Measurements from ENCODE around the gene TGM6. TPM values are rescaled to one million over a fixed set of nuclear protein-coding genes. Genes with fewer than 3 reads are reported as not detected.

The TGM6 gene
- total RNA-seq, 1 experiment from 2014 or later, result not detected

GRCh38 chr20:2342243-2342642 is 38.5 kb upstream of the TGM6 start:
- POLR2A ChIA-PET (ENCODE audit: unreplicated experiment), result no interaction called here
- no TSS peak for BruUV-seq (replicated peaks)
- no peak for ATAC-seq
- intact Hi-C loops (cut with micrococcal nuclease), result no loop called here
- Histone ChIP-seq H2AFZ (ENCODE audit: low read length) (no peak overlapping the region), H3K27me3 (ENCODE audit: low read length) (peaks cover 61% of the 10 kb centered on the region), H3F3A (ENCODE audit: low read length, unreplicated experiment) (no peaks in the 10 kb centered on the region), H4K20me1 (ENCODE audit: low read length) (no peaks in the 10 kb centered on the region), H3K36me3 (ENCODE audit: low read depth, low read length) (no peaks in the 10 kb centered on the region), H3K27ac (ENCODE audit: low read length) (no peak overlapping the region), H3K9me2 (replicated peaks; ENCODE audit: low read length) (no peaks in the 10 kb centered on the region), H3K9me3 (ENCODE audit: low read length) (no peaks in the 10 kb centered on the region), H3K4me1 (ENCODE audit: insufficient read depth, low read length) (no peaks in the 10 kb centered on the region), H3K79me2 (ENCODE audit: low read length) (no peaks in the 10 kb centered on the region), H3K4me2 (ENCODE audit: low read length) (no peak overlapping the region), H3K9ac (ENCODE audit: low read length) (no peak overlapping the region), H3K4me3 (ENCODE audit: low read length) (no peak overlapping the region)
- no peak for DNase-seq
- CTCF ChIA-PET, result no interaction called here
- TF ChIP-seq EZH2 (IDR thresholded peaks at IDR 0.05; ENCODE audit: low read length, unreplicated experiment) (no peak), EZH2phosphoT487 (IDR thresholded peaks at IDR 0.05; ENCODE audit: borderline replicate concordance, low read length) (no peak)
- TF ChIP-seq, protein P1, sequence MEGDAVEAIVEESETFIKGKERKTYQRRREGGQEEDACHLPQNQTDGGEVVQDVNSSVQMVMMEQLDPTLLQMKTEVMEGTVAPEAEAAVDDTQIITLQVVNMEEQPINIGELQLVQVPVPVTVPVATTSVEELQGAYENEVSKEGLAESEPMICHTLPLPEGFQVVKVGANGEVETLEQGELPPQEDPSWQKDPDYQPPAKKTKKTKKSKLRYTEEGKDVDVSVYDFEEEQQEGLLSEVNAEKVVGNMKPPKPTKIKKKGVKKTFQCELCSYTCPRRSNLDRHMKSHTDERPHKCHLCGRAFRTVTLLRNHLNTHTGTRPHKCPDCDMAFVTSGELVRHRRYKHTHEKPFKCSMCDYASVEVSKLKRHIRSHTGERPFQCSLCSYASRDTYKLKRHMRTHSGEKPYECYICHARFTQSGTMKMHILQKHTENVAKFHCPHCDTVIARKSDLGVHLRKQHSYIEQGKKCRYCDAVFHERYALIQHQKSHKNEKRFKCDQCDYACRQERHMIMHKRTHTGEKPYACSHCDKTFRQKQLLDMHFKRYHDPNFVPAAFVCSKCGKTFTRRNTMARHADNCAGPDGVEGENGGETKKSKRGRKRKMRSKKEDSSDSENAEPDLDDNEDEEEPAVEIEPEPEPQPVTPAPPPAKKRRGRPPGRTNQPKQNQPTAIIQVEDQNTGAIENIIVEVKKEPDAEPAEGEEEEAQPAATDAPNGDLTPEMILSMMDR (conservative IDR thresholded peaks at IDR 0.05; ENCODE audit: low read depth, low read length), result no peak

GRCh38 chr20:2346188-2346587 is 34.5 kb upstream of the TGM6 start:
- Histone ChIP-seq H3K9me2 (replicated peaks; ENCODE audit: low read length) (no peaks in the 10 kb centered on the region), H3K27me3 (ENCODE audit: low read length) (peaks cover 44% of the 10 kb centered on the region), H3K36me3 (ENCODE audit: low read depth, low read length) (no peaks in the 10 kb centered on the region), H2AFZ (ENCODE audit: low read length) (no peak overlapping the region), H3K9me3 (ENCODE audit: low read length) (no peaks in the 10 kb centered on the region), H3K79me2 (ENCODE audit: low read length) (no peaks in the 10 kb centered on the region), H3K4me3 (ENCODE audit: low read length) (no peak overlapping the region), H3K4me1 (ENCODE audit: insufficient read depth, low read length) (no peaks in the 10 kb centered on the region), H3K9ac (ENCODE audit: low read length) (no peak overlapping the region), H3K4me2 (ENCODE audit: low read length) (no peak overlapping the region), H3F3A (ENCODE audit: low read length, unreplicated experiment) (no peaks in the 10 kb centered on the region), H3K27ac (ENCODE audit: low read length) (no peak overlapping the region), H4K20me1 (ENCODE audit: low read length) (no peaks in the 10 kb centered on the region)
- intact Hi-C loops (cut with micrococcal nuclease), result no loop called here
- BruUV-seq (replicated peaks), result no TSS peak
- TF ChIP-seq EZH2 (IDR thresholded peaks at IDR 0.05; ENCODE audit: low read length, unreplicated experiment) (no peak), EZH2phosphoT487 (IDR thresholded peaks at IDR 0.05; ENCODE audit: borderline replicate concordance, low read length) (no peak)
- TF ChIP-seq, protein P1 (conservative IDR thresholded peaks at IDR 0.05; ENCODE audit: low read depth, low read length), result no peak
- POLR2A ChIA-PET (ENCODE audit: unreplicated experiment), result no interaction called here
- DNase-seq, result no peak
- ATAC-seq, result no peak
- CTCF ChIA-PET, result interaction anchor here (0.5 kb wide), 1 partner anchor 177 kb away, joined by 3 read pairs; no protein-coding TSS in a partner anchor

- Histone ChIP-seq H3K4me2 (ENCODE audit: low read length) (no peak overlapping the region), H3K9me2 (replicated peaks; ENCODE audit: low read length) (no peaks in the 10 kb centered on the region), H3K27ac (ENCODE audit: low read length) (no peak overlapping the region), H3K4me1 (ENCODE audit: insufficient read depth, low read length) (no peaks in the 10 kb centered on the region), H3K36me3 (ENCODE audit: low read depth, low read length) (no peaks in the 10 kb centered on the region), H3K79me2 (ENCODE audit: low read length) (no peaks in the 10 kb centered on the region), H3F3A (ENCODE audit: low read length, unreplicated experiment) (no peaks in the 10 kb centered on the region), H3K9ac (ENCODE audit: low read length) (no peak overlapping the region), H3K9me3 (ENCODE audit: low read length) (no peaks in the 10 kb centered on the region), H2AFZ (ENCODE audit: low read length) (no peak overlapping the region), H3K27me3 (ENCODE audit: low read length) (peaks cover 26% of the 10 kb centered on the region; the same call in 1 of the 2 replicates), H3K4me3 (ENCODE audit: low read length) (no peak overlapping the region), H4K20me1 (ENCODE audit: low read length) (no peaks in the 10 kb centered on the region)
- ATAC-seq, result no peak
- POLR2A ChIA-PET (ENCODE audit: unreplicated experiment), result no interaction called here
- no TSS peak for BruUV-seq (replicated peaks)
- intact Hi-C loops (cut with micrococcal nuclease), result no loop called here
- CTCF ChIA-PET, result no interaction called here
- TF ChIP-seq, protein P1 (conservative IDR thresholded peaks at IDR 0.05; ENCODE audit: low read depth, low read length), result no peak
- no peak for TF ChIP-seq EZH2phosphoT487 (IDR thresholded peaks at IDR 0.05; ENCODE audit: borderline replicate concordance, low read length)
- TF ChIP-seq EZH2 (IDR thresholded peaks at IDR 0.05; ENCODE audit: low read length, unreplicated experiment), result no peak
- no peak for DNase-seq
Measured at GRCh38 chr20:2348336-2348735, 32.4 kb upstream of the TGM6 start.
